Uterus (tissue), 2 donors: ENCODE measurements around the gene SAMMSON.

Source experiments
- CTCF ChIP-seq, 4 experiments: fragments of 200-600 bp in 2 of 4; fragments of 450-650 bp in 2 of 4; sonication (generic) in 2 of 4; IDR thresholded peaks; one replicate each; pipeline ENCODE4 v1.5.1; 2016 to 2019; ENCODE audit warnings: antibody characterized with exemption in 4 of 4, mild to moderate bottlenecking in 2 of 4, moderate library complexity in 1 of 4
- POLR2A ChIP-seq, 2 donors: fragments of 450-650 bp; IDR thresholded peaks; one replicate each; pipeline ENCODE4 v1.6.1; 2016; ENCODE audit warnings: antibody characterized with exemption in 2 of 2, mild to moderate bottlenecking in 1 of 2, moderate library complexity in 1 of 2

- TF ChIP-seq CTCF (IDR thresholded peaks at IDR 0.05) (no peak), POLR2A (IDR thresholded peaks at IDR 0.05) (no peak)
These were observed 47.9 kb upstream of the SAMMSON start for GRCh38 chr3:69951616-69952015.
